IPS-11a (cell line): ENCODE results near the gene PLEKHA4.
"Not testable (repeated sequence)": the region's sequence is repeated elsewhere in the genome, so short reads cannot be mapped to it uniquely, and the experiment has no call there.

Experiments
- H3K4me3 ChIP-seq: one replicate; pipeline ENCODE4 v1.5.1; 2013; ENCODE audit warnings: low read depth, low read length, control low read depth

PLEKHA4 gene, protein sequence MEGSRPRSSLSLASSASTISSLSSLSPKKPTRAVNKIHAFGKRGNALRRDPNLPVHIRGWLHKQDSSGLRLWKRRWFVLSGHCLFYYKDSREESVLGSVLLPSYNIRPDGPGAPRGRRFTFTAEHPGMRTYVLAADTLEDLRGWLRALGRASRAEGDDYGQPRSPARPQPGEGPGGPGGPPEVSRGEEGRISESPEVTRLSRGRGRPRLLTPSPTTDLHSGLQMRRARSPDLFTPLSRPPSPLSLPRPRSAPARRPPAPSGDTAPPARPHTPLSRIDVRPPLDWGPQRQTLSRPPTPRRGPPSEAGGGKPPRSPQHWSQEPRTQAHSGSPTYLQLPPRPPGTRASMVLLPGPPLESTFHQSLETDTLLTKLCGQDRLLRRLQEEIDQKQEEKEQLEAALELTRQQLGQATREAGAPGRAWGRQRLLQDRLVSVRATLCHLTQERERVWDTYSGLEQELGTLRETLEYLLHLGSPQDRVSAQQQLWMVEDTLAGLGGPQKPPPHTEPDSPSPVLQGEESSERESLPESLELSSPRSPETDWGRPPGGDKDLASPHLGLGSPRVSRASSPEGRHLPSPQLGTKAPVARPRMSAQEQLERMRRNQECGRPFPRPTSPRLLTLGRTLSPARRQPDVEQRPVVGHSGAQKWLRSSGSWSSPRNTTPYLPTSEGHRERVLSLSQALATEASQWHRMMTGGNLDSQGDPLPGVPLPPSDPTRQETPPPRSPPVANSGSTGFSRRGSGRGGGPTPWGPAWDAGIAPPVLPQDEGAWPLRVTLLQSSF

DNA sequence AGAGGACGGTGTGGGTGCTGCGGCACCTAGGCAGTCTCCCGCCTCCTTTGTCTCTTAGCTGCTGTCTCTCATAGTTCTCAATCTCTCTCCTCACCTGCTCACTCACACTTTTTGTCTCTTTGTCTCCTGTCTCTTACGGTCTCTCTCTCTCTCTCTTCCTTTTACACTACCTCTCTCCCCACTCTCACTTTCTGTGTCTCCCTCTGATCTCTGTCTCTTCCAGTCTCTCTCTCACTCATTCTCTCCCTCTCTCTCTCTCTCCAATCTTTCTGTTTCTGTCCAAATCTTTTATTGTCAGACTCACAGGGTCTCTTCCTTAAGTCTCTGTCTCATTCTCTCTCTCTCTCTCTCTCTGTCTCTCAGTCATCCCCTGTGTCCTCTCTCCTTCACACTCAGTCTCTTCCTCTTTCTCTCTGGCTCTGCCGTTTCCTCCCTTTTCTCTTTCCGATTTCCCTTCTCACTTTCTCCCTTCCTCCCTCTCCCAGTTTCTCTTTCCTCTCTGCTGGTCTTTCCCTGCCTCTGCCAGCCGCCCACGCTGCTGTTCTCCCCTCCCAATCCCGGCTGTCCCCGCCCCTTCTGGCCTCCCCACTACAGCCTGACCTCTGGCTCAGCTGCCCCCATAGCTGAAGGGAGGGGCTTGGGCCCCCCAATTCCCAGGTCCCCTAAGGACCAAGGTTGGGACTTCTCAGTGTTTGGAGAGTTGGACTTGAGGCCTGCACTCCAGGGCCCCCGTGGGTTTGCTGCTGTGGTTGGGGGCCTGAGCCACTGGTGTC, at the start of gene PLEKHA4:
PLEKHA4 (minus strand) TSS at position 504 of the 773 bp plus-strand sequence. CDS start 997 bp downstream, outside the sequence.
- peak within 1 kb of the TSS; percentile 17 for H3K4me3 ChIP-seq

DNA sequence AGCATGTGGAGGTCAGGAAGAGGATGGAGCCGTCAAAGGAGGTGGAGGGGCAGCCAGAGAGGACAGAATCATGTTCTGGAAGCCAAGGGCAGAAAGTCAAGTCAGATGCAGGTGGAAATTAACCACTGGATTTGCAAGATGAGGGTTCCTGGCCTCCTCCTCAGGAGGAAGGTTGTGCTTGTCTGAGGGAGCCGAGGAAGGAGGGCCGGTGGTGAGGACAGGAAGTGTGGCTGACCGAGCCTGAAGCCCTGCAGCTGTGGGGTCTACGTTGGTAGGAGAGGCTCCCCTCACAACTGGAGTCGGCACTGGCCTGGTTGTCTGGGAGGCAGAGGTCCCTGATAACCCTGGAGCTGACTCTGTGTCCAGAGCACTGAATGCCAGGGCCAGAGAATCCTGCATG, 49.7 kb upstream of the PLEKHA4 start:
- no peak overlapping the region for H3K4me3 ChIP-seq

DNA sequence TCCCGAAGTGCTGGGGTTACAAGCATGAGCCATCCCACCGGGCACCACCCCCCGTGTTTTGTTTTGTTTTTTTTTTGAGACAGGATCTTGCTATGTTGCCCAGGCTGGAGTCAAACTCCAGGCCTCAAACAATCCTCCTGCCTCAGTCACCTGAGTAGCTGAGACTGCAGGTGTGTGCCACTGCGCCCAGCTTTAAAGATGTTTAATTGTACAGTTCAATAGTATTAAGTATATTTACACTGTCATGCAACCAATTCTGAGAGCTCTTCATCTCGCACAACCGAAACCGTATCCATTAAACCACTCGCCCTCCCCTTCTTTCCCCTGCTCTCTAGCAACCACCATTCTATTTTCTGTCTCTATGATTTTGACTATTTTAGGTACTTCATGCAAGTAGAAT, 47.3 kb upstream of the PLEKHA4 start:
- H3K4me3 ChIP-seq, result no peak overlapping the region

DNA sequence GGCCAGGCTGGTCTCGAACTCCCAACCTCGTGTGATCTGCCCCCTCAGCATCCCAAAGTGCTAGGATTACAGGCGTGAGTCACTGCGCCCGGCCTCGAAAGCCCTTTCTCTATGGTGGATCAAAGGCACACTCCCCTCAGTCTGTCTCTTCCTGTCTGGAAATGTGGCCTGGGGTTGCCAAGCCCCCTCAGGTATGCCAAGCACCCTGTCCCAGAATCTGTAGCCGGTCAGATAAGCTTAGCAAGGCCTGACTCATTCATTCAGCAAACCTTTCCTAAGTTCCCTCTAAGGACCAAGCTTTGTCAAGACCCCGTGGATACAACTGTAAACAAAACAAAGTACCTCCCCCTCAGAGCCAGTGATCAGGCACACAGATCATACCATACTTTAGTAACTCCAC, 45.8 kb upstream of the PLEKHA4 start:
- no peak overlapping the region for H3K4me3 ChIP-seq

DNA sequence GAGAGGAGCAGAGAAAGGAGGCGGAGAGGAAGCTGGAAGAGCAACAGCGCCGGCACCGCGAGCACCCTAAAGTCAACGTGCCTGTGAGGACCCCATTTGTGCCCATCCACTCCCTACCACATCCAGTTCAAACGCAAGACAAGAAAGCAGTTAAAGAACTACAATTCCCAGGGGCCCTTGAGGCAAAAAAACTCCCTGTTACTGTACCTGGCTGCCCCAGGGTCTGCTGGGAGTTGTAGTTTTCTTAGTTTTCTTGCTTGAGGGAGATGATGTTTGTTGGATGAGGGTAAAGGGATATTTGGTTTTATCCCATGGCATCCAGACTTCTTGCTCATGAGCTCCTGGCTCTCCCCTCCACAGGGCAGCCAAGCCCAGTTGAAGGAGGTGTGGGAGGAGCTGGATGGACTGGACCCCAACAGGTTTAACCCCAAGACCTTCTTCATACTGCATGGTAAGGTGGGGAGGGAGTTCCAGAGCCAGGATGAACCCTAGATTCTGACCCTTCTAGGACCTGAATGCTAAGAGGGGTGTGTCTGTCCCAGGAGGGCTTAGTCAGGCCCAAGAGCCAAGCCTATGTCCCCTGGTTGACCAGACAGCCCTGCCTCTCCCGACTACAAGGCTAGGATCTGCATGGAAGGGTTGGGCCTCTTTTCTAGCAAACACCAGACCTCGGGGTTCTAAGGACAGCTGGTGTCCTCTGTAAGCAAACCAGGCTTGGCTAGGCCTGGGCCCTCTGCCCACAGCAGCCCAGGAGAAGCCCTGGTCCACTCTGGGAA, 44.9 kb upstream of the PLEKHA4 start:
- no peak overlapping the region for H3K4me3 ChIP-seq

DNA sequence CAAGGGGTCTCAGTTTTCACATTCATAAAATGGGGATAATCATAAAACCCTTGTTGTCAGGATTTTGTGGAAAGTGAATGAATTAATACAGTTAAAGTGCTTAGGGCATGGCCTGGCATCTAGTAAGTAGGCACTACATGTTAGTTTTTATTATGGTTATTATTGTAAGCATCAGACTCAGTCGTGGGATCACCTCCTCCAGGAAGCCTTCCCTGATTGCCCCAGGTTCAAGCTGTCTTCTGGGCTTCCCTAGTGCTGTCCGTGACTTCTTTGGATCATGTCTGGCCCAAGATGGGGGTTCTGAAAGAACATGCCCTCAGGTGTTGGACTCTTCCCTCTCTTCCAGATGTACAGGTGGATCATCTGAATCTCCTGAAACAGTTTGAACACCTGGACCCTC, 42.4 kb upstream of the PLEKHA4 start:
- H3K4me3 ChIP-seq, result no peak overlapping the region

DNA sequence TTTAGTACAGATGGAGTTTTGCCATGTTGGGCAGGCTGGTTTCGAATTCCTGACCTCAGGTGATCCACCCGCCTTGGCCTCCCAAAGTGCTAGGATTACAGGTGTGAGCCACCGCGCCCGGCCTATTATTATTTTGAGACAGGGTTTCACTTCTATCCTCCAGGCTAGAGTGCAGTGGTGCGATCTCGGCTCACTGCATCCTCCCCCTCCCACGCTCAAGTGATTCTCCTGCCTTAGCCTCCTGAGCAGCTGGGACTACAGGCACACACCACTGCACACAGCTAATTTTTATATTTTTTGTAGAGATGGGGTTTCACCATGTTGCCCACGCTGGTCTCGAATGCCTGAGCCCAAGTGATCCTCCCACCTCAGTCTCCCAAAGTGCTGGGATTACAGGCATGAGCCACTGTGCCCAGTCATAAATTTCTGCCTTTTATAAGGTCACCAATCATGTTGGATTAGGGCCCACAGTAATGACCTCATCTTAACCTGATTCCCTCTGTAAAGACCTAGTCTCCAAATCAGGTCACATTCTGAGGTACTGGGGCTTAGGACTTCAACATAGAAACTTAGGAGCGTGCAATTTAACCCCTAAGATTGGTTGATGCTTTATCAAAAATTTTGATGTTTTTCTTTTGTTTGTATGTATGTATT, 41.1 kb upstream of the PLEKHA4 start:
- H3K4me3 ChIP-seq, result not testable (repeated sequence)

DNA sequence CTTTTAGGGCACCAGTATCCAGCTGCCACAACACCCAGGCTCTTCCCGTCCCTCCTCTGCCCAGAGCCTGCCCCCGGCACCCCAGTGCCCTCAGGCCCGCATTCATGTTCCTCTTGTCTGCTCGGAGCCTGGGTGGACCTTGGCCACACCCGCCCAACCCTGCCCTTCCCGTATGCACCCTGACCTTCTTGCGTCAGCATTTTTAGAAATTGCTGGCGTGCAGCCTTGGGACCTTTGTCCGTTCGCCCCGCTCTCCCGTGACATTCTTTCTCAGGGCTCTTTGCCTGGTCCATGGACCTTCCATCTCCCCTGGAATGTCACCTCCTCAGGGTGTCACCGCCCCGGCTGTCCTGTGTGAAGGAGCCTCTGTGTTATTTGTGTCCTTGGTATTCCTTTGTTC, 39.3 kb upstream of the PLEKHA4 start:
- no peak overlapping the region for H3K4me3 ChIP-seq

DNA sequence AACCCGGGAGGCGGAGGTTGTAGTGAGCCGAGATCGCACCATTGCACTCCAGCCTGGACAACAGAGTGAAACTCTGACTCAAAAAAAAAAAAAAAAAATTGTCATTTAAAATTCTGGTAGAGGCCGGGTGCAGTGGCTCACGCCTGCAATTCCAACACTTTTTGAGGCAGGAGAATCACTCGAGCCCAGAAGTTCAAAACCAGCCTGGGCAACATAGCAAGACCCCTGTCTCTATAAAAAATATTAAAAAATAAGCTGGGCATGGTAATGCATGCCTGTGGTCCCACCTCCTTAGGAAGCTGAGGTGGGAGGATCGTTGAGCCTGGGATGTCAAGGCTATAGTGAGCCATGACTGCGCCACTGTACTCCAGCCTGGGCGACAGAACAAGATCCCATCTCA, 37.9 kb upstream of the PLEKHA4 start:
- no peak overlapping the region for H3K4me3 ChIP-seq

DNA sequence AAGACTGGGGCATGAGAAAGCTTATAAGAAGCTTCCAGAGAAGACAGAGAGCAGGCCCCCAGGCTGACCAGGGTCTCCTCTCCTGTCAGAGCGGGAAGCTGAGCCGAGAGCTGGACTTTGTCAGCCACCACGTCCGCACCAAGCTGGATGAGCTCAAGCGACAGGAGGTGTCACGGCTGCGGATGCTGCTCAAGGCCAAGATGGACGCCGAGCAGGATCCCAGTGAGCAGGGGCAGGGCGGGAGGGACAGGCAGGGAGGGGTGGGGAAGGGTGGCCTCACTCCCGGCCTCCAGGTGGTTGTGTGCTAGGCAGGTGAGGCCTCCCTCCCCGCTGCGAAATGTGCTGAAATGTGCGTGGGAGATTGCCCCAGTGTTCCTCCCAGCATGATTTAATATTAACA, 37.2 kb upstream of the PLEKHA4 start:
- H3K4me3 ChIP-seq, result no peak overlapping the region

DNA sequence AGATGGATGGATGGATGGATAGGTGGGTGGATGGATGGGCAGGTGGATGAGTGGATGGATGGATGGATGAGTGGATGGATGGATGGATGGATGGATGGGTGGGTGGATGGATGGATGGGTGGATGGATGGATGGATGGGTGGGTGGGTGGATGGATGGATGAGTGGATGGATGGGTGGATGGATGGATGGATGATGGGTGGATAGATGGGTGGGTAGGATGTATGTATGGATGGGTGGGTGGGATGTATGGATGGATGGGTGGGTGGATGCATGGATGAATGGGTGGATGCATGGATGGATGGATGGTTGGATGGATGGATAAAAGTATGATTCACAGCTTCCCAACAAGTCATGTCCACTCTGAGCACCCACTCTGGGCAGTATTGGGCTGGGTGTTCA, 35.4 kb upstream of the PLEKHA4 start:
- H3K4me3 ChIP-seq, result not testable (repeated sequence)

DNA sequence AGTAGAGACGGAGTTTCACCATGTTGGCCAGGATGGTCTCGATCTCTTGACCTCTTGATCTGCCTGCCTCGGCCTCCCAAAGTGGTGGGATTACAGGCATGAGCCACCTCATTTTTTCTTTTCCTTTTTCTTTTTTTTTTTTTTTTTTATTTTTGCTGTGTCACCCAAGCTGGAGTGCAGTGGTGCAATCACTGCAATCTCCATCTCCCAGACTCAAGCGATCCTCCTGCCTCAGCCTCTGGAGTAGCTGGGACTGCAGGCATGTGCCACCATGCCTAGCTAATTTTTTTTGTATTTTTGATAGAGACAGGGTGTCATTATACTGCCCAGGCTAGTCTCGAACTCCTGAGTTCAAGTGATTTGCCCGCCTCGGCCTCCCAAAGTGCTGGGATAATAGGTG, 33.9 kb upstream of the PLEKHA4 start:
- not testable (repeated sequence) for H3K4me3 ChIP-seq

DNA sequence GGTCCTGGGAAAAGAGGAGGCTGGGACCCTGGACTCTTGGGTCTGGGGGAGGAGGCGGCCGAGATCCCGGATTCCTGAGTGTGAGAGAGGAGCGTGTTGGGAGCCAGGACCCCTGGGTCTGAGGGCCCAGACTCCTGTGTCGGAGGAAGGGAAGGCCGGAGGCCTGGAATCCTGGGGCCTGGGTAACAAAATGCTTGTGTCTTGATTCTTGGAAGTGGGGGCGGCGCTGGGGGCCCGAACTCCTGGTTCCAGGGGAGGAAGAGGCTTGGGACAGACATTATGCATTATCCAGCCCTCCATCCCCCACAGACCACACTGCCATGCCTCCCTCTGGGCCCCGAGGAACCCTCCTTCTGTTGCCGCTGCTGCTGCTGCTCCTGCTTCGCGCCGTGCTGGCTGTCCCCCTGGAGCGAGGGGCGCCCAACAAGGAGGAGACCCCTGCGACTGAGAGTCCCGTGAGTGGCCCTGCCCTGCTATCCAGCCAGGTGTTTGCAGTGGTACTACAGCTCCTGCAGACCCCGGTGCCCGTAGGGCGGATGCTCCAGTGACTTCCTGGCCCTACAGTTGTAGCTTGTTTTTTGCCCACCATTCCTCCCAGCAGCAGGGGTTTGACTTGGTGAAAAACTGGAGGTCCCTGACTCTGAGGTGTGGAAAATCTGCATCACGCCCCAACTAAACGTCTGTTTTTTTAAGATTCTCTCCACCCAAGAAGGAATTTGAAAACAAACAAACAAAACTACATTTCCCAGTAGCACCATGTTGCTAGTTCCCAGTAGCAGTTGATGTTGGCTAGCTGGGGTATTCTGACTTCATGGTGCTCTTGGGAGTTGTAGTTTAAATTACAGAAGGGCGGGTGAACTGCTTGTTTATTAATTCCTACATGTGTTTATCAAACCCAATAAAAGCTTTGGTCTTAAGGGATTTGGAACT, 32.3 kb upstream of the PLEKHA4 start:
- H3K4me3 ChIP-seq, result peak overlapping the region; percentile 73

DNA sequence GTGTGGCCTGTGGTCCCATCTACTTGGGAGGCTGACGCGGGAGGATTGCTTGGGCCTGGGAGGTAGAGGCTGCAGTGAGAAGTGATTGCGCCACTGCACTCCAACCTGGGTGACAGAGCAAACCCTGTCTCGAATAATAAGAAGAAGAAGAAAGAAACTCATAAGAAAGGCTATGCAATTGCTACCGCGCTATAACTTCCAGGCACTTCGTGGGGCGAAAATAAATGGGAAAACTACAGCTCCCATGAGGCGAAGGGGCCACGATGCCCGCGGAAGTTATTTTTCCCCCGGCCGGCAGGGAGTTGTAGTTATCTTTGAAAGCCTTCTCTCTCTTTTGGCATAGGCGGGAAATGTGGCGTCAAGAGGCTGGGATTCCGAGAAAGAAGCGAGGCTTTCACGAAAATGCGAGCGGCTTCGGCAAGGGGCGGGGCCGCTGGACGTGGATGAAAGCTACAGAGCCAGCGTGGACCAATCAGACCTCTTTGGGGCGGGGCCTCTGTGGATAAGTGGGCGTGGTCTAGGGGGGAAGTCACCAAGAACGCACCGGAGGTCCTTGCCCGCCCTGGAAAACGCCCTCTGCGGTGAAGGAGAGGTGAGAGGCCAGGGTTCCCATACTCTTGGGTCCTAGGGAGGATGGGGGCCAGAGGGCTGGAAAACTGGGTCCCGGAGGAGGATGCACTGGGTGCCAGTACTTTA, 31.5 kb upstream of the PLEKHA4 start, which contains the start of gene NUCB1:
NUCB1 (plus strand) TSS at position 532 of the 696 bp plus-strand sequence. CDS start 485 bp downstream, outside the sequence.
- peak within 1 kb of the TSS; percentile 73 for H3K4me3 ChIP-seq

DNA sequence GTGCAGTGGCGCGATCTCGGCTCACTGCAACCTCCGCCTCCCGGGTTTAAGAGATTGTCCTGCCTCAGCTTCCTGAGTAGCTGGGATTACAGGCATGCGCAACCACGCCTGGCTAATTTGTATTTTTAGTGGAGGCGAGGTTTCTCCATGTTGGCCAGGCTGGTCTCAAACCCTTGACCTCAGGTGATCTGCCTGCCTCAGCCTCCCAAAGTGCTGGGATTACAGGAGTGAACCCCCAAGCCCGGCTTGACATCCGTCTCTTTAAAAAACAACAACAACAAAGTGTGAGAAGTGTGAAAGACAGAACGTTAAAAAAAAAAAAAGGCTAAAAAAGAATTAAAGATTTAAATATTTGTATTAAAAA, 31.0 kb upstream of the PLEKHA4 start:
- H3K4me3 ChIP-seq, result peak overlapping the region; percentile 73

DNA sequence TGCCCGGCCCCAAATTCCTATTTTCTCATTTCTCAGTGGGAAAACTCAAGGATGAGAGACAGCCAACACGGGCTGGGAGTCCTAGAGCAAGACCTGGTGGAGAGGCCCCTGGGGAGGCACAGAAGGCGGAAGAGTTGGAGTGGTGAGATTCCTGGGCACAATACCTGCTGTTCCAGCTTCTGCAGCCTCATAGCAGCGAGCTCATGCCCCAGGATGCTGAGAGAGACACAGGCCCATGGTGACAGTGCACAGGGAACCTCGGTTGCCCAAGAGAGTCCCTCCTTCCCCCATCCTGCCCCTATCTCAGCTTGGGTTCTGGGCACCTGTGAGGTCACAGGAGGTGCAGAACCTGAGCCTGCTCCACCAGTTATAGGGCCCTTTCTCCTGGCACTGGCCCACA, 28.8 kb upstream of the PLEKHA4 start:
- H3K4me3 ChIP-seq, result no peak overlapping the region

DNA sequence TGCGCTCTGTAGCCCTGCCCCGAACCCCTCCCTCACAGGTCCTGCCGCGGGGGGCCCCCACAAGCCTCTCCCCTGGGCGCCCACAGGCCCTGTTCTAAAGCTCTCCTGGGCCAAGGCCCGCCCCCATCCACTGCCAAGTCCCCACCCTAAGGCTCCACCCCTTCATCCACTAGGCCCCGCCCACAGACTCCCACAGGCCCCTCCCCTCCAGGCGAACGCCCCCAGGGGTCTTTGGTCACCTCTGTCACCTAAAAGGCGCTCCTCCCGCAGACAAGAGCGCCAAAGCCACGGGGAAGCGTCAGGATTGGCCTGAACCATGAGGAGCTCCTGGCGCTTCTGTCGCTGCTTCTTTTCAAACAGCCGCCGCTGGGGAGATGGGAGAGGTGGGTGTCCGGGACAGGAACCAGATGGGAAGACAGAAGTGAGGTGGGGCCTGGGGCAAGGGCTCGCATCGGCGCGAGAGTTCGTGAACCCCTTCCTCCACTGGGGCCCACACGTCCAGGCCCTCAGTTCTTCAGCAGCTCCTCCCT, 27.8 kb upstream of the PLEKHA4 start:
- H3K4me3 ChIP-seq, result no peak overlapping the region

DNA sequence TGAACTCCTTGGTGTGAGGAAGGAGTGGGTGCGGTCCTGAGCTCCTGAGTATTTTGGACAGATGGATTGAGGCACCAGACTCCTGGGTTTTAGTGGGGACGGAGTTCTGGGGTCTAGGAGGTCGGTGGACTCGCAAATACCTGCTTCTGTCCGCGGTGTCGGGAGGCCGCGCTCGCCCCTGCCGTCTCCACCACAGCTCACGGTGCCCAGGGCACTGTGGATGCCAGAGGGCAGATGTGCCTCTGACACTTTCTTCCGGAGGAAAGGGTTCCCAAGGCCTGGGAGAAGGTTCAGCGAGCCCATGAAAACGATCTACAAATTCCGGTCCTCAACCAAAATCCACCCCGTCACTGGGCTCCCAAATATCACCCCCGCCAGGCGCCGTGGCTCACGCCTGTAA, 26.8 kb upstream of the PLEKHA4 start:
- H3K4me3 ChIP-seq, result no peak overlapping the region
